Peyer's patch (tissue), 4 donors: ENCODE results near the gene MOK.

ENCODE experiments used
- POLR2A ChIP-seq, 2 donors: fragments of 450-650 bp; IDR thresholded peaks; one replicate each; pipeline ENCODE4 v1.5.1; 2017; ENCODE audit warnings: antibody characterized with exemption in 2 of 2, mild to moderate bottlenecking in 2 of 2, moderate library complexity in 2 of 2
- TF ChIP-seq, protein P1 (sequence below), 6 experiments: fragments of 450-650 bp in 4 of 6; fragments of 200-600 bp in 2 of 6; sonication (generic) in 1 of 6; IDR thresholded peaks; one replicate each; pipeline ENCODE4 v1.5.1; 2017 to 2019; ENCODE audit warnings: antibody characterized with exemption in 6 of 6, mild to moderate bottlenecking in 3 of 6, moderate library complexity in 1 of 6

DNA sequence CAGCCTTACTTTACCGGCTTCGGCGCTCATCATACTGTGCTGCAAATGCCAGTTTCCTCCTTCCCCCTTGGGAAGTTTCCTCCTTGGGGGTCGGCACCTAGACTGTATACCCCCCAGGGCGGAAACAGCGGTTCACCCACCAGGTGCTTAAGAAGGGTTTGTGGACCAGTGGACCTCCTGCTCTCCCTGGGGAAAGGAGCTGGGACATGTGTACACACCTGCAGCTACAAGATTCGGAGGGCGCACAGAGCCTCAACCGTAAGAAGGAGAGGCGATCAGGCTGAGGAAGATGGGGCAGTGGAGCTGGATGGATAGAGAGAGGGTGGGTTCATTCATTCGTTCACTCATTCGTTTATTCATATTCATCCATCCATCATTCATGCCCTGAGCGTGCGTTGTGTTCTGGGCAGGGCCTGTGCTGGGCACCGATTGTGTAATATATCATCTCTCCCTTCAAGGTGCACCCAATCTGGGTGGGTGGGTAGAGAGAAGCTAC, 13.9 kb upstream of the MOK start:
- TF ChIP-seq POLR2A (IDR thresholded peaks at IDR 0.05): no peak
- TF ChIP-seq, protein P1, sequence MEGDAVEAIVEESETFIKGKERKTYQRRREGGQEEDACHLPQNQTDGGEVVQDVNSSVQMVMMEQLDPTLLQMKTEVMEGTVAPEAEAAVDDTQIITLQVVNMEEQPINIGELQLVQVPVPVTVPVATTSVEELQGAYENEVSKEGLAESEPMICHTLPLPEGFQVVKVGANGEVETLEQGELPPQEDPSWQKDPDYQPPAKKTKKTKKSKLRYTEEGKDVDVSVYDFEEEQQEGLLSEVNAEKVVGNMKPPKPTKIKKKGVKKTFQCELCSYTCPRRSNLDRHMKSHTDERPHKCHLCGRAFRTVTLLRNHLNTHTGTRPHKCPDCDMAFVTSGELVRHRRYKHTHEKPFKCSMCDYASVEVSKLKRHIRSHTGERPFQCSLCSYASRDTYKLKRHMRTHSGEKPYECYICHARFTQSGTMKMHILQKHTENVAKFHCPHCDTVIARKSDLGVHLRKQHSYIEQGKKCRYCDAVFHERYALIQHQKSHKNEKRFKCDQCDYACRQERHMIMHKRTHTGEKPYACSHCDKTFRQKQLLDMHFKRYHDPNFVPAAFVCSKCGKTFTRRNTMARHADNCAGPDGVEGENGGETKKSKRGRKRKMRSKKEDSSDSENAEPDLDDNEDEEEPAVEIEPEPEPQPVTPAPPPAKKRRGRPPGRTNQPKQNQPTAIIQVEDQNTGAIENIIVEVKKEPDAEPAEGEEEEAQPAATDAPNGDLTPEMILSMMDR (IDR thresholded peaks at IDR 0.05): no peak
